KOPT-K1 (cell line): ENCODE data around the gene ALPG.
"Not testable (repeated sequence)": the region's sequence is repeated elsewhere in the genome, so short reads cannot be mapped to it uniquely, and the experiment has no call there.

Experiments
- H3K27ac ChIP-seq: fragments of 200-600 bp; sonication (generic); 2 replicates; pipeline ENCODE4 v1.5.1; 2016; ENCODE audit warnings: antibody characterized with exemption, mild to moderate bottlenecking, low read depth, low read length; ENCODE audit not compliant: poor library complexity, severe bottlenecking
- H3K36me3 ChIP-seq: fragments of 200-600 bp; sonication (generic); 2 replicates; pipeline ENCODE4 v1.5.1; 2017; ENCODE audit warnings: antibody characterized with exemption, mild to moderate bottlenecking, low read length, moderate library complexity; ENCODE audit not compliant: insufficient read depth
- H3K9me3 ChIP-seq: fragments of 200-600 bp; sonication (generic); 2 replicates; pipeline ENCODE4 v1.5.1; 2017; ENCODE audit warnings: antibody characterized with exemption, low read length, mild to moderate bottlenecking; ENCODE audit not compliant: insufficient read depth, poor library complexity, severe bottlenecking

Gene ALPG

DNA sequence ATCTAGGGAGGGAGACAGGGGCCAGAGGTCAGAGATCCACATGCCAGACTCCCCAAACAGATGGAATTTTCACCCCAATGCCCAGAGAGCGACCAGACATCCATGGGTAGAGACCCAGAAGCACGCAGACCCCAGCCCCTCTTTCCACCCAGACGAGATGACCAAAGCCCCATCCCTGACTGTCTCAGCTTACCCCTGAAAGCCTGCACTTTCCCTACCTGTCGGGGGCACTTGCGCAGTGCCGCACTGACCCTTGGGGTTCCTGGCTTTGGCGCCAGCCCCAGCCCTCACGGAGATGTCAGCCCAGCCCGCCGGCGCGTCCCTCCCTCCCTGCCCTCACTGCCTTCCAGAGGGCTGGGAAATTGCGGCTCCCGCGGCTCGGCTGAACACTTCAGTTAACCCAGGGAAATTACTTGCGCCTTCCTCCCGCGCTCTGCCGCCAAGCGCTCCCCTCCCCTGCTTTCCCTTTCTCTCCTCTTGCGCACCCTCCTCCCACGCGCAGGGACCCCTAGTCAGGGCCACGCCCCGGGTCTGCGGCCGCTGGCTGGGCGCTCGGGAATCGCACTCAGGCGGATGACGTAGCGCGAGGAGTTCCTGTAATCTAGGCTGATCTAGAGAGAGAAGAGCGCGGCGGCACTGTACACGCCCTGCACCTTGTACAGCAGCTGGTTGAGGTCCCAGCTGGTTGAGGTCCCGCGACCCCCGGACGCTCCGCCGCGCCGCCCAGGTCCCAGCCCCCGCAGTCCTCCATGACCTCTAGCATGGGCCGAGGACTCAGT lies 12.0 kb downstream of the ALPG start:
- Histone ChIP-seq H3K36me3 (no peaks in the 10 kb centered on the region), H3K27ac (no peak overlapping the region), H3K9me3 (peaks cover 38% of the 10 kb centered on the region)

DNA sequence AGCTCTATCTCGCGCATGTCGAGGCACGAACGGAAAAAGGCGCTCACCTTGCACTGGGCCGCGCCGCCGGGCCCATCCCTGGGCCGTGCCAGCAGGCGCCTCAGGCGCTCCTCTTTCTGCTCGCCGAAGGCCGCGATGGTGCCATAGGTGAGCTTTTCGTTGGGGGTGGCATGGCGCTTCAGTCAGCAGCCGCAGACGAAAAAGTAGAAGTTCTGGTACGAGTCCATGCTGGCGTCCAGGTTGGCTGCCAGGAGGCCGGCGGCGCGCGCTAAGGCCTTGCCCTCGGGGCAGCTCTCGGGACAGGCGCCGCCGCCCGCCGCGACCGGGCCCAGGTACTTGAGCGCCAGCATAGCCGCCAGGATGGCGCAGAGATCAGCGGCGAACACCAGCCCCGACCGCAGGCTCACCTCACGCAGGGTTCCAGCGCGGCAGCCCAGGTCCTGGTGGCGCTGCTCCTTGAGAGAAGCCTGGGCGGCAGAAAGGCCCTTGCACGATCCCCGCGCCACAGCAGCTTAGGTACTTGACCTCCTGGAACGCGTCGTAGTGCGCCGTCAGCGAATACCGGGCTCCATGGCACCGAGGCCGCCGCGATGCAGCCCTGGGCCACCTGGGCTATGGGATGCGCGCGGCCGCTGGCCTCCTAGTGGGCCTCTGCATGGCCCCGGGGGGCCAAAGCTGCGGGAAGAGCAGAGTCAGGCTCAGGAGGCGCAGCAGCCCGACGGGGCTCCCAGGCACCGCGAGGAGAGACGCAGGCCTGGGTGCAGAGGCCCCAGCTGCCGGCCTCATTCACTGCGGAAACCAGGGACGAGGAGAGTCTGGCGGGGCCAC lies 12.8 kb downstream of the ALPG start:
- H3K27ac ChIP-seq = no peak overlapping the region
- peaks cover 38% of the 10 kb centered on the region for H3K9me3 ChIP-seq
- no peaks in the 10 kb centered on the region for H3K36me3 ChIP-seq

GRCh38 chr2:232420073-232420454 lies 13.4 kb downstream of the ALPG start:
- no peak overlapping the region for H3K27ac ChIP-seq
- H3K36me3 ChIP-seq = no peaks in the 10 kb centered on the region
- H3K9me3 ChIP-seq = peaks cover 38% of the 10 kb centered on the region

- no peak overlapping the region for H3K27ac ChIP-seq
- no peaks in the 10 kb centered on the region for H3K36me3 ChIP-seq
- H3K9me3 ChIP-seq = peaks cover 38% of the 10 kb centered on the region
These were observed 14.0 kb downstream of the ALPG start for GRCh38 chr2:232420463-232421188.

- H3K36me3 ChIP-seq = no peaks in the 10 kb centered on the region
- no peak overlapping the region for H3K27ac ChIP-seq
- peaks cover 38% of the 10 kb centered on the region for H3K9me3 ChIP-seq
These were observed 14.6 kb downstream of the ALPG start for GRCh38 chr2:232421189-232421785.

DNA sequence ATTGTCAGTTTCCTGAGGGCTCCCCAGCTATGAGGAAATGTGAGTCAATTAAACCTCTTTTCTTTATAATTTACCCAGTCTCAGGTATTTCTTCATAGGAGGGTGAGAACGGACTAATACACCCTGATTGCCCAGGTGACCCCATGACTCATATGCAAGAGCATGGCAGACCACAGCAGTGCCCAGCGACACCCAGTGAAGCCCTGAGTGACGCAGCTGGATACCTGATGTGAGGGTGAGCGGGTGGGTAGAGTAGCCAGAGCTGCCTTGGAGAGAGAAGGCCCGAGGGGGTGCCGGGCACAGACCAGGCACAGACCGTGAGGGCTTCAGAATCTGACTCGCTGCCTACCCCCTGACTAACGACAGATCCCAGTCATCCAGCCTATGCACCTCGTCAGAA lies 15.4 kb downstream of the ALPG start:
- H3K36me3 ChIP-seq = no peaks in the 10 kb centered on the region
- no peak overlapping the region for H3K27ac ChIP-seq

DNA sequence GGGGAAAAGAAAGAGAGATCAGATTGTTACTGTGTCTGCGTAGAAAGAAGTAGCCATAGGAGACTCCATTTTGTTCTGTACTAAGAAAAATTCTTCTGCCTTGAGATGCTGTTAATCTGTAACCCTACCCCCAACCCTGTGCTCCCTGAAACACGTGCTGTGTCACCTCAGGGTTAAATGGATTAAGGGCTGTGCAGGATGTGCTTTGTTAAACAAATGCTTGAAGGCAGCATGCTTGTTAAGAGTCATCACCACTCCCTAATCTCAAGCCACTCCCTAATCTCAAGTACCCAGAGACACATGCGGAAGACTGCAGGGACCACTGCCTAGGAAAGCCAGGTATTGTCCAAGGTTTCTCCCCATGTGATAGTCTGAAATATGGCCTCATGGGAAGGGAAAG lies 16.4 kb downstream of the ALPG start:
- H3K36me3 ChIP-seq, H3K27ac ChIP-seq: not testable (repeated sequence)
- peaks cover 38% of the 10 kb centered on the region for H3K9me3 ChIP-seq

More for the DNA sequence above, 15.4 kb downstream of the ALPG start:
- H3K9me3 ChIP-seq = peaks cover 38% of the 10 kb centered on the region

- peaks cover 38% of the 10 kb centered on the region for H3K9me3 ChIP-seq
- H3K27ac ChIP-seq, H3K36me3 ChIP-seq: not testable (repeated sequence)
These were observed 16.8 kb downstream of the ALPG start for GRCh38 chr2:232423407-232423806.

- Histone ChIP-seq H3K36me3 (no peaks in the 10 kb centered on the region), H3K27ac (no peak overlapping the region), H3K9me3 (no peaks in the 10 kb centered on the region)
These were observed 25.3 kb downstream of the ALPG start for GRCh38 chr2:232431705-232432590.

DNA sequence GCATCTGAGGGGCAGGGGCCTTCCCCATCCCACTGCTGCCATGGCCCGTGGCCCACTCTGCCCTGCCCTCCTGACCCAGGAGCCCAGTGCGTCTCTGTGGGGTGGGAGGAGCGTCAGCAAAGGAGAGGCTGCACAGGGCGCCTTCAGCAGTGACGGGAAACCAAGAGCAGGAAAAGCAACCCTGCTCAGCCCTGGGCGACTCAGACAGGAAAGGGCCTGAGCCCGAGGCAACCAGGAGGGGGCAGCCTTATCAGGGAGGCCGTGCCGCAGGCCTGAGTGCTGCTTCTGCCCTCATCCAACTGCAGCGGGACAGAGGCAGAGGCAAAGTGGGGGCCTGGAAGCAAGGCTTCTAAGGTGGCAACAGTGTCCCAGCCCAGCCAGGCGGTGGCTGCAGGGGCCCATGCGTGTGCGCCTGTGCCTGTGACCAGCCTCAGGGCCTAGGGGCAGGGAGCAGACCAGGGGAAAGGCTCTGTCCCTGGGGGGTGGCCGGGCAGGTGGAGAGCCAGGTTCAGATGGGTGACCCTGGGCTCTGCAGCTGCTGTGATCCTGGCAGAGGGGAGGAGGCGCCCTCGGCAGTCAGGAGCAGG lies 26.0 kb downstream of the ALPG start:
- Histone ChIP-seq H3K9me3 (no peaks in the 10 kb centered on the region), H3K27ac (no peak overlapping the region), H3K36me3 (no peaks in the 10 kb centered on the region)

- H3K9me3 ChIP-seq, H3K27ac ChIP-seq, H3K36me3 ChIP-seq: not testable (repeated sequence)
These were observed 27.0 kb downstream of the ALPG start for GRCh38 chr2:232433622-232434021.

DNA sequence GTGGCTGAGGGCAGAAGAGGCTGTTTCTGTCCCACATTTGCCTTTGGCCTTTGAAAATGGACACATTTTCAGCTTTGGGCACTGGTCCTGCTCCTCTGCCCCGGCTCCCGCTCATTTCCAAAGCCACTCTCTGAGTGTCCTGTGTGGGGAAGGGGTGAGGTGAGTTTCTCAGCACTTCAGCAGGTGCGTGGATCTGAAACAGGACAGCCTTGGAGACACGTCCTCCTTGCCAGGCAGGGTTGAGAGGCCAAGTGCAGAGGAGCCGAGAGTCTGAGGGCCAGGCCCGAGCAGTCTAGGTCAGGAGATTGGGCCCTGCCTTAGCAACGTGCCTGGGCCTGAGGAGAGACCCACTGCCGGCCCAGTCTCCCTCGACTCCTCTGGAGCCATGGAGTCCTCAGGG lies 27.4 kb downstream of the ALPG start:
- Histone ChIP-seq H3K36me3 (no peaks in the 10 kb centered on the region), H3K27ac (no peak overlapping the region)

DNA sequence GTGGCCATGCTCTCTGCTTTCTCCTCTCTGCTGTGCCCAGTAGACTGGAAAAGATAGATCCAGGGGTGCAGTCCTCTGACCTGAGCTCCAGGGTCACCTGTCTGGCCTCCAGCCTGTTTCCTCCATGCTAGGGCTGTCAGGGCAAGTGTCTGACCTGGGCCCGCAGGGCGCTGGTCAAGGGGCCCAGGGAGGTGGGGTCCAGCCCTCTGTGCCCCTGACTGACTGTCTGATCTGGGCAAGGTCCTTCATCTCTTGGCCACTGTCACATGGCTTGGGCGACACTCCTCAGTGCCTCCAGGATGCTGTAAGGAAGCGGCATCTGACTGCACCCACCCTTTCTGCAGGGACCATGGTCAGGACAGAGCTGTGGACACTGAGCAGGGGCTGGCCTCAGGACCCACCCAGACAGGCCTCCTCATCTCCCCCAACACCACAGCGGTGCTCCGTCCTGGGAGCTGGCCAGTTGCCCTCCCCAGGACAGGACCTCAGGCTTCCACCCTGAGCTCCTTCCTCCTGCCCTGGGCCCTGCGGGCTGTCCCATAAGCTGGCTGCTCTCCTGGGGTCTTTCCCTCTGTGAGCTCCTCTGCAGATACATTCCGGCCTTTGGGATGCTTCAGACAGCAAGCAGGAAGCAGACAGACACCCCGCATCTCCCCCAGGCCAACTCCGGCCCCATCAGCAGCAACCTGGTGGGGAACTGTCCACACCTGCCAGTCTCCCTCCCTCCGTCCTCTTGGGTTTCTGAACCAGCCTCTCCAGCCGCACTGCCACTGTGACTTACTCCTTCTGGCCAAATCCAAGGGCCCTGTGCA lies 28.1 kb downstream of the ALPG start:
- Histone ChIP-seq H3K9me3 (no peaks in the 10 kb centered on the region), H3K27ac (no peak overlapping the region), H3K36me3 (no peaks in the 10 kb centered on the region)

More for the DNA sequence above, 27.4 kb downstream of the ALPG start:
- H3K9me3 ChIP-seq = no peaks in the 10 kb centered on the region
